ENCODE measurements around the gene TMSB10. TPM values are rescaled to one million over a fixed set of nuclear protein-coding genes. Genes with fewer than 3 reads are reported as not detected.
"Not testable (repeated sequence)": the region's sequence is repeated elsewhere in the genome, so short reads cannot be mapped to it uniquely, and the experiment has no call there.

TMSB10 gene
- total RNA-seq, 1 donor from 2014 or later: 2,521 TPM

- Mint-ChIP-seq H3K4me1 (ENCODE audit: low read depth) (no peaks in the 10 kb centered on the region), H3K27me3 (ENCODE audit: low read depth) (peaks cover 58% of the 10 kb centered on the region), H3K4me3 (ENCODE audit: unreplicated experiment) (no peak overlapping the region), H3K27ac (ENCODE audit: unreplicated experiment) (no peak overlapping the region), H3K9me3 (ENCODE audit: low read depth) (no peaks in the 10 kb centered on the region), H3K36me3 (ENCODE audit: low read depth) (no peaks in the 10 kb centered on the region)
- no peak for TF ChIP-seq CTCF (IDR thresholded peaks at IDR 0.05)
- DNase-seq (ENCODE audit: low spot score): no peak
Measured at GRCh38 chr2:84858937-84859336, 46.5 kb upstream of the TMSB10 start.

GRCh38 chr2:84861539-84861938, 43.9 kb upstream of the TMSB10 start:
- Mint-ChIP-seq H3K4me1 (ENCODE audit: low read depth) (no peaks in the 10 kb centered on the region), H3K27me3 (ENCODE audit: low read depth) (peaks cover 50% of the 10 kb centered on the region), H3K9me3 (ENCODE audit: low read depth) (no peaks in the 10 kb centered on the region), H3K36me3 (ENCODE audit: low read depth) (no peaks in the 10 kb centered on the region), H3K27ac (ENCODE audit: unreplicated experiment) (no peak overlapping the region), H3K4me3 (ENCODE audit: unreplicated experiment) (no peak overlapping the region)
- TF ChIP-seq CTCF (IDR thresholded peaks at IDR 0.05): no peak
- DNase-seq (ENCODE audit: low spot score): no peak

GRCh38 chr2:84862006-84862405, 43.5 kb upstream of the TMSB10 start:
- TF ChIP-seq CTCF (IDR thresholded peaks at IDR 0.05): no peak
- no peak overlapping the region for H3K27ac Mint-ChIP-seq (ENCODE audit: unreplicated experiment)

GRCh38 chr2:84865181-84865783, 40.2 kb upstream of the TMSB10 start:
- DNase-seq (ENCODE audit: low spot score): no peak
- Mint-ChIP-seq H3K4me1 (ENCODE audit: low read depth) (no peaks in the 10 kb centered on the region), H3K27ac (ENCODE audit: unreplicated experiment) (no peak overlapping the region), H3K27me3 (ENCODE audit: low read depth) (peaks cover 37% of the 10 kb centered on the region), H3K9me3 (ENCODE audit: low read depth) (peaks cover 2% of the 10 kb centered on the region), H3K36me3 (ENCODE audit: low read depth) (no peaks in the 10 kb centered on the region), H3K4me3 (ENCODE audit: unreplicated experiment) (no peak overlapping the region)
- peak; percentile 76 for TF ChIP-seq CTCF (IDR thresholded peaks at IDR 0.05)

More at GRCh38 chr2:84862006-84862405, 43.5 kb upstream of the TMSB10 start:
- no peak overlapping the region for H3K4me3 Mint-ChIP-seq (ENCODE audit: unreplicated experiment)
- peaks cover 49% of the 10 kb centered on the region for H3K27me3 Mint-ChIP-seq (ENCODE audit: low read depth)
- H3K36me3 Mint-ChIP-seq (ENCODE audit: low read depth): no peaks in the 10 kb centered on the region
- H3K4me1 Mint-ChIP-seq (ENCODE audit: low read depth): no peaks in the 10 kb centered on the region
- no peak for DNase-seq (ENCODE audit: low spot score)
- no peaks in the 10 kb centered on the region for H3K9me3 Mint-ChIP-seq (ENCODE audit: low read depth)

GRCh38 chr2:84866122-84866521, 39.3 kb upstream of the TMSB10 start:
- H3K36me3 Mint-ChIP-seq (ENCODE audit: low read depth): peaks cover 2% of the 10 kb centered on the region
- DNase-seq (ENCODE audit: low spot score): no peak
- H3K4me1 Mint-ChIP-seq (ENCODE audit: low read depth): no peaks in the 10 kb centered on the region
- TF ChIP-seq CTCF (IDR thresholded peaks at IDR 0.05): no peak
- peaks cover 38% of the 10 kb centered on the region for H3K27me3 Mint-ChIP-seq (ENCODE audit: low read depth)
- no peak overlapping the region for H3K4me3 Mint-ChIP-seq (ENCODE audit: unreplicated experiment)
- peaks cover 2% of the 10 kb centered on the region for H3K9me3 Mint-ChIP-seq (ENCODE audit: low read depth)
- H3K27ac Mint-ChIP-seq (ENCODE audit: unreplicated experiment): no peak overlapping the region

GRCh38 chr2:84868327-84868726, 37.1 kb upstream of the TMSB10 start:
- H3K4me3 Mint-ChIP-seq (ENCODE audit: unreplicated experiment); H3K9me3 Mint-ChIP-seq (ENCODE audit: low read depth); H3K4me1 Mint-ChIP-seq (ENCODE audit: low read depth); H3K36me3 Mint-ChIP-seq (ENCODE audit: low read depth); H3K27ac Mint-ChIP-seq (ENCODE audit: unreplicated experiment); DNase-seq (ENCODE audit: low spot score): not testable (repeated sequence)
- H3K27me3 Mint-ChIP-seq (ENCODE audit: low read depth): peaks cover 32% of the 10 kb centered on the region
